ENCODE data around the gene KLHL6.
"Not testable (repeated sequence)": the region's sequence is repeated elsewhere in the genome, so short reads cannot be mapped to it uniquely, and the experiment has no call there.

Gene KLHL6

DNA sequence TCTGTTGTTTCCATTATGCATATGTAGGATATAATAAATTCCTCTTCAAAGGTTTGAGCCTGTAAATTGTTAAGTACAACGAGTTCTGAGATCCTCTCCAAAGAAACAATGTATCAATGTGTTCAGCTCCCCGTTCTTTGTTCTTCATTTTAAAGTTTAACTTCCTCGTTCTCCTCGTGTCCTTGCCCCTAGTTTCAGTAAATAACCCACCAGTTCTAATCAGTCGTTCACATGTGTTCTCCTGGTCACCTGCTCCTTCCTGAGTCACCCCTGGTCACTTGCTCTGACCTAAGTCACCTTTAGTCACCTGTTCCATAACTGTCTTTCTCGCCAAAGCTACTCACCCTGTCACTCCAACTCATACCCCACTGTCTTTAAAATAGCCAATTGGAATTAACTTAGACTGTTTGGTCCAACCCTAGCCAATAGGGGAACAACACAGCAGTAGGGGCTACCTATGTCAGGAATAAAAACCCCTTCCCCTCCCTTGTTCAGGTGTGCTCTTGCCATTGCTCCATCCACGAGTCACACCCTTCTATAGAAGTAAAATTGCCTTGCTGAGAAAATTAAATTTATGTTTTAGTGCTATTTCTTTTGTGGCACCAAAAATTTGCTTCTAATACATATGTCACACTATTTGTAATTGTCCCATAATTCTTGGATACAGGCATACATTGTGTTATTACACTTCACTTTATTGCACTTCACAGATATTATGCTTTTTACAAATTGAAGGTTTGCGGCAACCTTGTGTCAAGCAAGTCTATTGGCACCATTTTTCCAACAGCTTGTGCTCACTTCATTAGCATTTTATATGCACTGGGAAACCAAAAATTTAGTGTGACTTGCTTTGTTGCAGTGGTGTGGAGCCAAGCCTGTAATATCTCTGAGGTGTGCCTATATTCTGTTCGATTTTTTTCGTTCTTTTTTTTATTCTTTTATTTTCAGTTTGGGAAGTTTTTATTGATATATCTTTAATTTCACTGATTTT is 111.8 kb downstream of the KLHL6 start:
- DNase-seq: no peak

DNA sequence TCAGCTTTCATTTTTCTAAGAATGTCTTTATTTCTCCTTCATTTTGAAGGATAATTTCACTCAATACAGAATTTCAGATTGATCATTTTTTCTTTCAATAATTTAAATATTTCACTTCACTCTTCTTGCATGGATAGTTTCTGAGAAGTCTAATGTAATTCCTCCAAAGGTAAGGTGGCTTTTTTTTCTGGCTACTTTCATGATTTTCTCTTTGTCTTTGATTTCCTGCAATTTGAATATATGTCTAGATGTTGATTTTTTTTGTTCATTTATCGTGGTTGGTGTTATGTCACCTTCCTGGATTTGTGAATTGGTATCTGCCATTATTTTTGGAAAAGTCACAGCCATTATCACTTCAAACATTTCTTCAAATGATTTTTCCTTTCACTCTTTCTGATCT is 112.5 kb downstream of the KLHL6 start:
- no peak for DNase-seq

DNA sequence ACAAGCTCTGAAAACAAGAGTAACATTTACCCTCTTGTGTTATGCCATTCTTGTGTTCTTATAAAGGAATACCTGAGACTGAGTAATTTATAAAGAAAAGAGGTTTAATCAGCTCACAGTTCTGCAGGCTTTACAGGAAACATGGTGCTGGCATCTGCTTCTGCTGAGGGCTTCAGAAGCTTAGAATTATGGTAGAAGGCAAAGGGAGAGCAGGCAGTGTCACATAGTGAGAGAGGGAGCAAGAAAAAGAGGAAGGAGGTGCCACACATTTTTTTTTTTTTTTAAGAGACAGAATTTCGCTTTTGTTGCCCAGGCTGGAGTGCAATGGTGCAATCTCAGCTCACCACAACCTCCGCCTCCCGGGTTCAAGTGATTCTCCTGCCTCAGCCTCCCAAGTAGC is 115.0 kb downstream of the KLHL6 start:
- not testable (repeated sequence) for DNase-seq

DNA sequence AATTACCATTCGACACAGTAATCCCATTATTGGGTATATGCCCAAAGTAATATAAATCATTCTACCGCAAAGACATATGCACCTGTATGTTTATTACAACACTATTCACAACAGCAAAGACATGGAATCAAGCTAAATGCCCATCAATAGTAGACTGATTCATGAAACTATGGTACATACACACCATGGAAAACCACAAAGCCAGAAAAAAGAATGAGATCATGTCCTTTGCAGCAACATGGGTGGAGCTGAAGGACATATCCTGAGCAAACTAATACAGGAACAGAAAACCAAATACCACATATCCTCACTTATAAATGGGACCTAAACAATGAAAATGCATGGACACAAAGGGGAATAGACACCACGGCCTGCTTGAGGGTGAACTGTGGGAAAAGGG is 116.0 kb downstream of the KLHL6 start:
- no peak for DNase-seq

DNA sequence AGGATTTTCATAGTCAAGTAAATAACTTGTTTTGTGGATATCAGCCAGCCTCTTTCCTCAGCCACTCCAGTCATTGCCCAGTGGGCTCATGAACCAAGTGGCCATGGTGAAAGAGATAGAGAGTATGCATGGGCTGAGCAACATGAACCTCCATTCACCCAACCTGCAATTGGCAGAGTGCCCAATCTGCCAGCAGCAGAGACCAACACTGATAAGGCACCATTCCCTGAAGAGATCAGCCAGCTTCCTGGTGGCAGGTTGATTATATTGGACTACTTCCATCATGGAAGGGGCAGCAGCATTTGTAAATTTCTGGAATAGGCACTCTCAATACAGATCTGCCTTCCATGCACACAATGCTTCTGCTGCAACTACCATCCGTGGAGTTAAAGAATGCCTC is 116.8 kb downstream of the KLHL6 start:
- DNase-seq: no peak

DNA sequence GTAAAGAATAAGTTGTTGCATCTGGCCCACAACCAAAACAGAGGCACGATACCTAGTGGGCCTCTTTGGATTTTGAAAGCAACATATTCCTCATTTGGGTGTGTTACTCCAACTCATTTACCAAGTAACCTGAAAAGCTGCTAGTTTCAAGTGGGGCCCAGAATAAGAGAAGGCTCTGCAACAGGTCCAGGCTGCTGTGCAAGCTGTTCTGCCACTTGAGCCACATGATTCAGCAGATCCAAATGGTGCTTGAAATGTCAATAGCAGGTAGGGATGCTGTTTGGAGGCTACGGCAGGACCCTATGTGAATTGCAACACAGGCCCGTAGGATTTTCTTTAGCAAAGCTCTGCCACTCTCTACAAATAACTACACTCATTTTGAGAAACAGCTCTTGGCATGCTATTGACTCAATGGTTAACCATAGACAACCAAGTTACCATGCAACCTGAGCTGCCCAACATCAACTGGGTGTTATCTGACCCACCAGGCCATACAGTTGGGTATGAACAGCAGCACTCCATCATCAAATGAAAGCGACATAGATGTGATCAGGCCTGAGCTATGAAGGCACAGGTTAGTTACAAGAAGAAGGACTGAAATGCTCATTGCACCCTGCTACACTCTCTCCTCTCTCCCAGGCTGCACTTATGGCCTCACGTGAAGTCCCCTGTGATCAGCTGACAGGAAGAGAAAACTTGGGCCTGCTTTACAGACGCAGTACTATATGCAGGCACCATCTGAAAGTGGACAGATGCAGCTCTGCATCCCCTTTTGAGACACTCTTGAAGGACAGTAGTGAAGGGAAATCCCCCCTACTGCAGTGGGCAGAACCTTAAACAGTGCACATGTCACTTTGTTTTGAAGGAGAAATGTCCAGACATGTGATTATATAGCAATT is 117.6 kb downstream of the KLHL6 start:
- no peak for DNase-seq
